ENCODE measurements around the gene PIF1.

- no peak for TF ChIP-seq CTCF (conservative IDR thresholded peaks at IDR 0.05)
- no peak for TF ChIP-seq EZH2 (IDR thresholded peaks at IDR 0.05; ENCODE audit: low read depth)
Measured at GRCh38 chr15:64859226-64859625, 33.8 kb upstream of the PIF1 start.
